Stimulated activated CD4-positive, alpha-beta T cell treated with anti-CD3 and anti-CD28 coated beads, Interleukin-4, amount 100 ng/mL, for 24 hours (primary cell): ENCODE measurements around the gene KCNF1.

ENCODE experiments used
- DNase-seq: peaks from one replicate; pipeline ENCODE4 v3.0.0-alpha.2; 2020

KCNF1 gene

GRCh38 chr2:10882568-10882967 is 29.2 kb upstream of the KCNF1 start:
- no peak for DNase-seq

- no peak for DNase-seq
Observed at GRCh38 chr2:10883066-10883465, 28.7 kb upstream of the KCNF1 start.

- DNase-seq: no peak
Observed at GRCh38 chr2:10883801-10884478, 27.8 kb upstream of the KCNF1 start.

DNA sequence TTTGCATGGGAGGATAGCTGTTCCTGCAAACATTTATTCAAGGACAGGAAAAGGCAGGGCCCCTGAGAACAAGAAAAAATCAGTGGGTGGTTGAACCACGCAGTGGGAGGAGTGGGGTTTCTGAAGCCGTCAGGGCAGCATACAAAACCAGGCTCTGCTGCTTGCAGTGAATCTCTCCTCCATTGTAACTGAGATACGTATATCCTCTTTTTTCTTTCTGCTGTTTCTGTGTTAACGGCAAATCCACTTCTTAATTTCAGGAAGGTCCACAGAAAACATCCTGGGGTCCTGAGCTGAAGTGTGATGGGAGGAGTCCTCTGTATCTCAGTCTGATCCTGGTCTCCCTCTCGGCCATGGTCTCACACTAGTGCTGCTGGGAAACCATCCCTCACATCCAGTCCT is 27.2 kb upstream of the KCNF1 start:
- no peak for DNase-seq

DNA sequence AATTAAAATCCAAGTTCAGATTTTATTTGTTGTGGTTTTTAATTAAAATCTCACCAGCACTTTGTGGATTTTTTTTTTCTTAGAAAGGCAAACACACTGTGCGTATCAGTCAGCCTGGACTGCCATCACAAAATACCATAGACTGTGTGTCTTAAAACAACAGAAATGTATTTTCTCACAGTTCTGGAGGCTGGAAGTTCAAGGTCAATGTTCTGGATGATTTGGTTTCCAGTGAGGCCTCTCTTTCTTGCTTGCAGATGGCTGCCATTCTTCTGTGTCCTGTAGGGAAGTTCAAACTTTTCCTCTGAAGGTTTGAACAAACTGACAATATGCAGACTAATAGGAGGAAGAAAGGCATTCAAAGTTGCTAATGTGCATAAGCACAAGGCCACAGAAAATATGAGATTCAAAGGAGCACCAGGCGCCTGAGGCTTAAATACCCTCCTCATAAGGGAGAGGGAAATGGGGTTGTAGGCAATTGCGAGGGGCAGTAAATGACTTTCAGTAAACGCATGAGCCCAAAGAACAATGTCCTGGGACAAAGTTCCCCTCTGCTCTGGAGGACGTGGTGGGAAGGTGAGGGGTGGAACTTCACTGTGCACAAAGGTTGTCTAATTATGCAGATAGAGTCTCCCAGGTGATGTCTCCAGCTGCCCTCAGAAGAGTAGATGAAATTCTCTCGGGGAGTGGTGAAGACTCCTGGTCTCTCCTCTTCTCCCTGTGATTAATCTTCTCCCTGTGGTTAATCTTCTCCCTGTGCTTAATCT is 26.5 kb upstream of the KCNF1 start:
- DNase-seq: no peak

DNA sequence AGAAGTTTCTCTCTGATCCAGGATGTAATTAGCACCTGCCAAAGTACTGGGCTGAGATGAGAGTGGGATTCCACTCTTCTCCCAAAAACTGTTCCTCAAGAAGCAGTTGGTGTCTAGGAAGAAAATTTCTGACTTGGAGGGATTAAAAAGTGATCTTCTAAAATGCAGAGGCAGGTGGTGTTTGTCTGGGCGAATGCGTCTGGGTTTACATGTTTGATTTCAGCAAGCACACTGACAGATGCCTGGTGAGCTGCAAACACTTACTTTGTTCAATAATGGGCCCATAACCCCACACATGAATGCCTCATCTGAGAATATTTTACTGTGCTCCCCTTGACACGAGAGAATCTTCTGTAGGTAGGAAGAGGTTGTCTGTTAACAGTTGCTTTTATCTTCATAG is 24.3 kb upstream of the KCNF1 start:
- no peak for DNase-seq

DNA sequence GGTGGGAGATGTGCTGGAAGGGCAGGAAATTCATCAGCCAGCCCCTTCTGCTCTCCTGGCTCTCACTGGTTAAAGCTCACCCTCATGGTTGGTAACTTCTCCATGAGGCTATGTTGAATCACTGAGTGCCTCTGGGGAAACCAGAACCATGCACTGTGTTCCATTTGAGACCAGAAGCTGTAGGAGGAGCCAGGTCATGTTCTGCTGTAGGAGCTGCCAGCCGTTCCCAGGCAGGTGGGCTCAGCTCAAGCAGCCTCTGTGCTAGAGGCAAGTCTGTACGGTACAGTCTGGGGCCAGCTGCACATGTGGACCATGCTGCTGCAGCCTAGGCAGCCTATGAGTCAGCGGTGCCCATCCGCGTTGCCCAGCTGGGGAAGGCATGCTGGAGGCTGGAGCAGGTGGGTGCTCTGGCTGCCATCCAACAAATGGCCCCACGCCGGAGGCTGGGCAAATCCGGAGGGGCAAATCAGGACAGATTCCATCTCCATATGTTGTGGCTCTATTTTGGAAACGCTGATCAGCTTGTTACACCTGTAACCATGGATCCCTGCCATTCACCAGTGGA is 22.0 kb upstream of the KCNF1 start:
- no peak for DNase-seq

DNA sequence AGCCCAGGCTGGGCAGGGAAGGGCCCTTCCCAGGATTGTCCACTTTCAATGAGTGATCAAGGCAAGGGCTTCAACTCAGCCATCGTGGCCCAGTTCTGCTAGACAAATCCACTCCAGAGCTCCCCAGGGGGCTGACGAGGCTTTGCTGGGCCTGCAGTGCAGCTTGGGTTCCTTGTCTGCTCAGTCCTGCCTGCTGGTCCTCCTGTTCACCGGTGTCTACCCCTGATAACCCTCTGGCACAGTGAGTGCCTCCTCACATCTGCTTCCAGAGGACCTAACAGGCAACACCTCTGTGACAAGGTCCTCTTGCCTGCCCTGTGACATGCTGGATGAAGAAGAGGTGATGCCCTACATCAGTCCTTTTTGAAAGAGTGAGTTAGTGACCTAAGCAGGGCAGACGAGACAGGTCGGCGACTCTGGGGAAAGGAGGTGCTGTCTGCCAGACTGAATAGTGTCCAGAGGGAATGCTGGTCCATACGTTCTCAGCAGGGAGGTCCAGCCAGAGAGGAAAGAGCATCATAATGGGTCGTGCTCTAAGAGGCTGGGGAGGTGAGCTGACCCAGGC is 20.9 kb upstream of the KCNF1 start:
- no peak for DNase-seq

- no peak for DNase-seq
Observed at GRCh38 chr2:10891390-10891789, 20.3 kb upstream of the KCNF1 start.

GRCh38 chr2:10891848-10892247 is 19.9 kb upstream of the KCNF1 start:
- no peak for DNase-seq

GRCh38 chr2:10892316-10892715 is 19.4 kb upstream of the KCNF1 start:
- DNase-seq: no peak

- DNase-seq: no peak
Observed at GRCh38 chr2:10892796-10893350, 18.9 kb upstream of the KCNF1 start.

- DNase-seq: no peak
Observed at GRCh38 chr2:10894264-10894935, 17.3 kb upstream of the KCNF1 start.

GRCh38 chr2:10895231-10895630 is 16.5 kb upstream of the KCNF1 start:
- no peak for DNase-seq

- DNase-seq: no peak
Observed at GRCh38 chr2:10897956-10898355, 13.8 kb upstream of the KCNF1 start.

GRCh38 chr2:10900216-10901109 is 11.3 kb upstream of the KCNF1 start:
- no peak for DNase-seq

DNA sequence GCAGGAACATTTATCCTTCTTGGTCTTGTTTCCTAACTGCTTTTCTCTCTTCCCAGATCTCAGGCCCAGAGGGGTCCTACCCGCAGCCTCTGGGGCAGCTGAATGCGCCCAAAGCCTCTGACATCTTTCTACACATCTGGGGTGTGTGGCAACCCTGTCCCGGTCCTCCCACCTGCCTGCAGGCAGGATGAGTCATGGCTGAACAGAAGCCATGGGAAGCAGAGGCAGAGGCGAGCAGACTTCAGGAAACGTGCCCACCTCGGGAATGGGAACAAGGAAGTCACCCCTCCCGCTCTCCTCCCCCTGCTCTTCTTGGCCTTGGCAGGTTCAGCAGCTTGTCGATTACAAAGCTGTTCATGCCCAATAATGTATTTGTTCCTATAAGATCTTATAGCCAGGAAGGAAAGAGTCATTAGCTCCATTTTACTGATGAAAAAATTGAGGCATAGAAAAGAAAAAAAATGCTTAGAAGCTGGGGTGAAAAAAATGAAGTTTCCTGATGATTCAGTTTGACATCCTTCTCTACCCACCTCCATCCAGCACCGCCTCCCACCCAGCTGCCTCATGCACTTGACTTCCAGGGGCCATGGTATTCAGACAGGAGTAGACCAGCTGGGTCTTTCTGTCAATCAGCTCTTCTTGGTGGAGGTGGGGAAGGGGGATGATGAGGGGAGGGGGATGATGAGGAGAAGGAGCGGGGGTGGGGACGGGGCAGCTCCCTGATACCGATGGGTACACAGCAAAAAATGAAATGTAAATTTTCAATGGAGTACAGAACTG is 10.4 kb upstream of the KCNF1 start:
- no peak for DNase-seq

DNA sequence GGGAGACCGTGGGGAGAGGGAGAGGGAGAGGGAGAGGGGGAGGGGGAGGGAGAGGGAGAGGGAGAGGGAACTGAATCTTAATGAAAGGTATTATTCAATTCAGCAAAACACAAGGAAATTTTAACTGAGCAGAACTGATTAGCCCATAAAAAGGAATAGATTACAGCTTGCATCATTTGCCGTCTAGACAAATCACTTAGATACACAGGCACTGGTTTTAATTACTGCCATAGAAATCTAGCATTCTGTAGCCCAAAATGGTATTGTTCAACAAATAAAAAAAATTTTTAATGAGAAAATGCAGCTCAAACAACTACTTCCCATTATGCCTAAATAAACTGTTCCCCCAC is 7.9 kb upstream of the KCNF1 start:
- DNase-seq: no peak

GRCh38 chr2:10904455-10904854 is 7.3 kb upstream of the KCNF1 start:
- DNase-seq: no peak

GRCh38 chr2:10905006-10905861 is 6.5 kb upstream of the KCNF1 start:
- DNase-seq: no peak

DNA sequence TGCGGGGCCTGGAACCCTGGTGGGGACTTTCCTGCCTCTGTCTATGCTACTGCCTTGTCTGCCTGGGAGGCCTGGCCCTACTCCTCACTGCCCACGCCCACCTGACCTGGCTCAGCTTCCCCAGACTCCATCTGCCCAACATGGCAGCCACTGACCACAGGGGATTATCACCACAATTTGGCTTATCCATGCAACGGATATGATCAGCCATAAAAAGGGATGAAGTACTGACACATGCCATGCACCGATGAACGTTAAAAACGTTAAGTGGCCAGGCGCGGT is 5.9 kb upstream of the KCNF1 start:
- DNase-seq: no peak
